ENCODE data around the gene EDC4. TPM values are rescaled to one million over a fixed set of nuclear protein-coding genes. Genes with fewer than 3 reads are reported as not detected.

Gene EDC4
- total RNA-seq, 1 experiment from 2014 or later: 100 TPM

- DNase-seq (ENCODE audit: low read depth, low spot score) (no peak), ATAC-seq (peak; percentile 24)
- Histone ChIP-seq H3K27me3 (ENCODE audit: insufficient read depth, low read length) (no peaks in the 10 kb centered on the region), H3K9ac (ENCODE audit: low read length) (peak overlapping the region; percentile 89), H3K4me1 (ENCODE audit: control insufficient read depth in 1 of 2, insufficient read depth in 2 of 2, low read length in 2 of 2) (peaks cover 3 to 13% of the 10 kb centered on the region in 2 experiments; a peak in 3 of 4 replicates), H3K4me3 (replicated peaks in 1 of 2; ENCODE audit: low read depth in 1 of 2, low read length in 2 of 2) (peak overlapping the region; percentile 90 to 93), H3K9me3 (ENCODE audit: control insufficient read depth in 1 of 2, insufficient read depth in 1 of 2, low read depth in 1 of 2, low read length in 2 of 2) (no peaks in the 10 kb centered on the region), H4K20me1 (ENCODE audit: insufficient read depth) (no peaks in the 10 kb centered on the region), H3K79me2 (ENCODE audit: insufficient read depth, low read length) (peaks cover 11% of the 10 kb centered on the region), H3K9me2 (ENCODE audit: insufficient read depth) (no peaks in the 10 kb centered on the region), H3K27ac (ENCODE audit: low read depth, low read length) (peak overlapping the region; percentile 23), H2AFZ (ENCODE audit: low read depth, low read length, poor library complexity, severe bottlenecking) (no peak overlapping the region), H3K4me2 (ENCODE audit: low read length) (peak overlapping the region; percentile 99), H3K36me3 (ENCODE audit: control insufficient read depth in 1 of 2, insufficient read depth in 2 of 2, low read length in 2 of 2) (peaks cover 16 to 24% of the 10 kb centered on the region in 2 experiments; a peak in 3 of 4 replicates)
- TF ChIP-seq CEBPB (IDR thresholded peaks at IDR 0.05; ENCODE audit: low read depth) (no peak), FOSL1 (IDR thresholded peaks at IDR 0.05; ENCODE audit: low read depth) (no peak), ZNF274 (IDR thresholded peaks at IDR 0.05; ENCODE audit: low read depth, low read length) (no peak), YY1 (IDR thresholded peaks at IDR 0.05; ENCODE audit: extremely low read depth, insufficient replicate concordance, low read depth, low read length) (no peak), RAD21 (IDR thresholded peaks at IDR 0.05; ENCODE audit: low read depth) (no peak), TCF7L2 (IDR thresholded peaks at IDR 0.05; ENCODE audit: borderline replicate concordance, extremely low read depth, insufficient read depth, insufficient read length) (no peak), POLR2A (IDR thresholded peaks at IDR 0.05; ENCODE audit: borderline replicate concordance, extremely low read depth, insufficient read depth, insufficient read length) (no peak), EZH2phosphoT487 (IDR thresholded peaks at IDR 0.05; ENCODE audit: borderline replicate concordance) (no peak), SIN3A (IDR thresholded peaks at IDR 0.05; ENCODE audit: low read depth) (no peak), MAX (IDR thresholded peaks at IDR 0.05) (no peak), JUND (IDR thresholded peaks at IDR 0.05) (no peak), REST (IDR thresholded peaks at IDR 0.05; ENCODE audit: low read depth) (no peak)
- TF ChIP-seq, protein P1, sequence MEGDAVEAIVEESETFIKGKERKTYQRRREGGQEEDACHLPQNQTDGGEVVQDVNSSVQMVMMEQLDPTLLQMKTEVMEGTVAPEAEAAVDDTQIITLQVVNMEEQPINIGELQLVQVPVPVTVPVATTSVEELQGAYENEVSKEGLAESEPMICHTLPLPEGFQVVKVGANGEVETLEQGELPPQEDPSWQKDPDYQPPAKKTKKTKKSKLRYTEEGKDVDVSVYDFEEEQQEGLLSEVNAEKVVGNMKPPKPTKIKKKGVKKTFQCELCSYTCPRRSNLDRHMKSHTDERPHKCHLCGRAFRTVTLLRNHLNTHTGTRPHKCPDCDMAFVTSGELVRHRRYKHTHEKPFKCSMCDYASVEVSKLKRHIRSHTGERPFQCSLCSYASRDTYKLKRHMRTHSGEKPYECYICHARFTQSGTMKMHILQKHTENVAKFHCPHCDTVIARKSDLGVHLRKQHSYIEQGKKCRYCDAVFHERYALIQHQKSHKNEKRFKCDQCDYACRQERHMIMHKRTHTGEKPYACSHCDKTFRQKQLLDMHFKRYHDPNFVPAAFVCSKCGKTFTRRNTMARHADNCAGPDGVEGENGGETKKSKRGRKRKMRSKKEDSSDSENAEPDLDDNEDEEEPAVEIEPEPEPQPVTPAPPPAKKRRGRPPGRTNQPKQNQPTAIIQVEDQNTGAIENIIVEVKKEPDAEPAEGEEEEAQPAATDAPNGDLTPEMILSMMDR (IDR thresholded peaks at IDR 0.05 in 2 of 3, conservative IDR thresholded peaks at IDR 0.05 in 1 of 3; ENCODE audit: borderline replicate concordance in 1 of 3, insufficient read depth in 1 of 3, low read depth in 2 of 3, low read length in 2 of 3): no peak
- intact Hi-C loops (cut with micrococcal nuclease): no loop called here
- RAD21 ChIA-PET (ENCODE audit: low non-redundant PET in 1 of 2, low total read pairs in 2 of 2, uncharacterized antibody in 2 of 2, unreplicated experiment in 2 of 2): no interaction called here
- POLR2A ChIA-PET: interaction anchor here (1.0 to 1.6 kb wide), 2 partner anchors 12 to 16 kb away, joined by 3 to 7 read pairs; no protein-coding TSS in a partner anchor
- BruUV-seq (replicated peaks): no TSS peak
- CTCF ChIA-PET: interaction anchor here (1.8 to 4.0 kb wide), 2 partner anchors 17 to 312 kb away, joined by 4 to 31 read pairs; no protein-coding TSS in a partner anchor
These were observed 39.8 kb upstream of the EDC4 start for GRCh38 chr16:67833030-67833414.
